Measurements from ENCODE around the gene GRB2.
"Not testable (repeated sequence)": the region's sequence is repeated elsewhere in the genome, so short reads cannot be mapped to it uniquely, and the experiment has no call there.

GRB2 gene

DNA sequence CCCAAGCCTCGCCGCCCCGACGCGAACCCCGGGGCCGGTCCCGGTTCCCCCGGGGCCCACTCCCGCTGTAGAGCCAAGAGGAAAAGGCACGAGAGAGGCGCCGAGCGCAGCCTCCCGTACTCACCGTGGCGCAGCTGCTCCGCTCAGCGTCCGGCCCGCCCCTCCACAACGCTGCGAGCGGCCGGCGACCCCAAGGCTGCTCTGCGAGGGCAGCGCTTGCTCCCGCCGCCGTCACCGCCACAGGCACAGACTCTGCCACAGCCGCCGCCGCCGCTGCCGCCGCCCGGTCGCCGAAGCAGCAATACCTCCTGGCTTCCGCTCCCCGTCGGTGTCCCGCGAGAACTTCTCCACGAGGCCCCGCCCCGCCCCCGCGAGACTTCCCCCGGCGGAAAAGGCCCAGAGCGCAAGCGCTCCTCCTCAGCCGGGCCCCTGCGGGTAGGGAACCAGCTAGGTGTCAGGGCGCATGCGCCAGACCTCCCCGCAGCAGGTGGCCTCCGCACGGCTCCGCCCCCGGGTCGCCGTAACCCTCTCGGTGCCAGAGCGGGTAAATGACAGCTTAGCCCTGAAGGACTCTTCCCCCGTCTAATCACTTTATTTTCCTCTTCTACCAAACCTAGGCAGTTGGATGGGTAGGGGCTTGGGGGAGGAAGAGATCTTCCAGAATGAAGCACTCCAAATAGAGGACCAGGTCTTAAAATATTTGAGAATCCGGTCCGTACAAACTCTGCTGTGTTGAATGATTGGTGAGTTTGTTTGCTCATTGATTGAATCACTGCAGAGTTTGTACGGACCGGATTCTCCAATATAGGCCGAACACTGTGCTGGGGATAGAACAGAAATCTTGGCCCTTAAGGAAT, at the start of gene GRB2:
TSS of gene GRB2 (minus strand) at position 314 of the 857 bp plus-strand sequence. CDS start 12,050 bp downstream, outside the sequence.
- peak; percentile 99 for DNase-seq

GRCh38 chr17:75454672-75455071, 49.2 kb upstream of the GRB2 start:
- not testable (repeated sequence) for DNase-seq

- no peak for DNase-seq
These were observed 48.7 kb upstream of the GRB2 start for GRCh38 chr17:75454193-75454592.

- no peak for DNase-seq
These were observed 44.8 kb upstream of the GRB2 start for GRCh38 chr17:75450270-75450669.

DNA sequence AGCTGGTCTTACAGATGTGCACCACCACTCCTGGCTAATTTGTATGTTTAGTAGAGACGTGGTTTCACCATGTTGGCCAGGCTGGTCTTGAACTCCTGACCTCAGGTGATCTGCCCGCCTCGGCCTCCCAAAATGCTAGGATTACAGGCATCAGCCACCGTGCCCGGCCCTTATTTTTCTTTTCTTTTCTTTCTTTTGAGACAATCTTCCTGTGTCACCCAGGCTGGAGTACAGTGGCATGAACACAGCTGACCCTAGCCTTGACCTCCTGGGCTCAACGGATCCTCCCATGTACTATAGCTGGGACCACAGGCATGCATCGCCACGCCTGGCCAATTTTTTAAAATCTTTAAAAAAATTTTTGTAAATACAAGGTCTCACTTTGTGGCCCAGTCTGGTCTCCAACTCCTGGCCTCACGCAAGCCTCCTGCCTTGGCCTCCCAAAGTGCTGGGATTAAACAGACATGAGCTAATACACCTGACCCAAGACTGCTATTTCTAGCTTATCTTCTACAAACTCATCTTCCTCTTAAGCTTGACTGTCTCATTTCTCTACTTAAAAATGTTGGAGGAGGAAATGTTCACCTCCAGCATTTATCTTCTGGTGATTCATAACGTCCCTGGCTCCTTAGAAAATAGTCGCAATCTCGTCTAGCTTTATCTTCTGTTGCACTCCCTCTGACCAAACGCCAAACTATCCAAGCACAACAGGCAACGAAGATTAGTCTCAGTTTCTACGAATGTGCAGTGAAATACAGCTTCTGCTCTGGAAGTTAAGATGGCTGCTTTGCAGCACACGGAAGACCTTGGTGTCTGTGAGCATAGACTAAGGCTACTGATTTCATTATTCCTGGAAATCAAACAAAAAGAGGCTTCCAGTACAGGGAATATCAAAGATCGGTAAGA, 42.7 kb upstream of the GRB2 start:
- no peak for DNase-seq

GRCh38 chr17:75445896-75446295, 40.4 kb upstream of the GRB2 start:
- not testable (repeated sequence) for DNase-seq

GRCh38 chr17:75445296-75445695, 39.8 kb upstream of the GRB2 start:
- no peak for DNase-seq

GRCh38 chr17:75442168-75443103, 37.0 kb upstream of the GRB2 start:
- no peak for DNase-seq

GRCh38 chr17:75440738-75441448, 35.4 kb upstream of the GRB2 start:
- no peak for DNase-seq

GRCh38 chr17:75439287-75439686, 33.8 kb upstream of the GRB2 start:
- no peak for DNase-seq

DNA sequence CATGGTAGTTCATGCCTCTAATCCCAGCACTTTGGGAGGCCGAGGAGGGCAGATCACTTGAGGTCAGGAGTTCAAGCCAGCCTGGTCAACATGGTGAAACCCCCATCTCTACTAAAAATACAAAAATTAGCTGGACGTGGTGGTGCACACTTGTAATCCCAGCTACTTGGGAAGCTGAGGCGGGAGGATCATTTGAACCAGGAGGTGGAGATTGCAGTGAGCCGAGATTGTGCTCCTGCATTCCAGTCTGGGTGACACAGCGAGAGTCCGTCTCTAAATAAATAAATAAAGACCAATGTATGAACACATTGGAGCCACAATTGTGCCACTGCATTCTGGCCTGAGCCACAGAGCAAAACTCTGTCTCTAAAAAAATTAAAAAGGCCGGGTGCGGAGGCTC, 31.9 kb upstream of the GRB2 start:
- DNase-seq, result not testable (repeated sequence)

- DNase-seq, result not testable (repeated sequence)
These were observed 29.0 kb upstream of the GRB2 start for GRCh38 chr17:75434433-75434832.

- DNase-seq, result no peak
These were observed 27.8 kb upstream of the GRB2 start for GRCh38 chr17:75433218-75433783.

DNA sequence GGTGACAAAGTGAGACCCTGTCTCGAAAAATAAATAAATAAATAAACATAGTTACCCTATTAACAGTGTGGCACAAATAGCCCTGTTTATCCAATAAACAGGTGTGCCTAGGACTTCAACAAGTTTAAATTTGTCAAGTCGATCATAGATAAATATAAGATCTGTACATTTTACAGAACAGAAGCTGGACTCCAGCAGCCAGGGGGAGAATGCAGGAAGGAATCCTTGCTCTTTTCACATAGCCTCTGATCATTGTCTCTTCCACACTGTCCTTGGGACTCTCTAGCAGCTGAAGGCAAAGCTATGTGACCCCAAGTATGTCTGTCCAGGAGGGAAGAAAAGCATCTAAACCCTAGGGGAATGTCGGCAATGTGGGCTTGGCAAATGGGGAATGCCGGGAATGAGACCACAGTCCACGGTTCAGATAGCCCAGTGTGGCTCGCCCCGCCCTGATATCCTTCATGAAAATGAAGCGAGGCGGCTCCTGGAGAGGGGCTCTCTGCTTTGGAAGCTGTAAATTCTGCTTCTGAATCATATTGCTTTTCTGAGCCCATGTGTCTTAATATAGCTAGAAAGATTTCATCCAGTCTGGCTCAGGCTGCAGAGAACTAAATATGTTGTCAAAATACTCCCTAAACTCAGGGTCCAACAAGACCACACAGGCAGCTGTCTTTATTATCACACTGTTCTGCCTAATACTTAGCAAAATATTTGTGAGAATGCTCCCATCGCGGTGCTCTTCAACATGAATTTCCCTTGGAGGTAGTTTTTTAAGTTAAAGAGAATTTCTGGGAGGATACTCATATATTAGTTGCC, 24.9 kb upstream of the GRB2 start:
- DNase-seq, result no peak

- no peak for DNase-seq
These were observed 23.3 kb upstream of the GRB2 start for GRCh38 chr17:75428543-75429469.

GRCh38 chr17:75418531-75418930, 13.1 kb upstream of the GRB2 start:
- DNase-seq, result no peak

- DNase-seq, result no peak
These were observed 11.6 kb upstream of the GRB2 start for GRCh38 chr17:75417054-75417580.

DNA sequence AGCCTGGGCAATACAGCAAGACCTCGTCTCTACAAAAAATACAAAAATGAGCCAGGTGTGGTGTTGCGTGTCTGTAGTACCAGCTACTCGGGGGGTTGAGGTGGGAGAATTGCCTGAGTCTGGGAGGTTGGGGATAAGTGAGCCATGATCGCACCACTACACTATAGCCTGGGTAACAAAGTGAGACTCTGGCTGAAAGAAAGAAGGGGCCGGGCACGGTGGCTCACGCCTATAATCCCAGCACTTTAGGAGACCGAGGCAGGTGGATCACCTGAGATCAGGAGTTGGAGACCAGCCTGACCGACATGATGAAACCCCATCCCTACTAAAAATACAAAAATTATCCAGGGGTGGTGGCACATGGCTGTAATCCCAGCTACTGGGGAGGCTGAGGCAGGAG, 10.5 kb upstream of the GRB2 start:
- no peak for DNase-seq

- DNase-seq, result no peak
These were observed 9.0 kb upstream of the GRB2 start for GRCh38 chr17:75414488-75414887.
